Stimulated activated CD8-positive, alpha-beta memory T cell treated with anti-CD3 and anti-CD28 coated beads, Interleukin-15, amount 100 ng/mL, for 24 hours (primary cell): ENCODE measurements around the gene NFIL3.

ENCODE experiments used
- DNase-seq: peaks from one replicate; pipeline ENCODE4 v3.0.0-alpha.2; 2020; ENCODE audit warnings: low read depth

NFIL3 gene

DNA sequence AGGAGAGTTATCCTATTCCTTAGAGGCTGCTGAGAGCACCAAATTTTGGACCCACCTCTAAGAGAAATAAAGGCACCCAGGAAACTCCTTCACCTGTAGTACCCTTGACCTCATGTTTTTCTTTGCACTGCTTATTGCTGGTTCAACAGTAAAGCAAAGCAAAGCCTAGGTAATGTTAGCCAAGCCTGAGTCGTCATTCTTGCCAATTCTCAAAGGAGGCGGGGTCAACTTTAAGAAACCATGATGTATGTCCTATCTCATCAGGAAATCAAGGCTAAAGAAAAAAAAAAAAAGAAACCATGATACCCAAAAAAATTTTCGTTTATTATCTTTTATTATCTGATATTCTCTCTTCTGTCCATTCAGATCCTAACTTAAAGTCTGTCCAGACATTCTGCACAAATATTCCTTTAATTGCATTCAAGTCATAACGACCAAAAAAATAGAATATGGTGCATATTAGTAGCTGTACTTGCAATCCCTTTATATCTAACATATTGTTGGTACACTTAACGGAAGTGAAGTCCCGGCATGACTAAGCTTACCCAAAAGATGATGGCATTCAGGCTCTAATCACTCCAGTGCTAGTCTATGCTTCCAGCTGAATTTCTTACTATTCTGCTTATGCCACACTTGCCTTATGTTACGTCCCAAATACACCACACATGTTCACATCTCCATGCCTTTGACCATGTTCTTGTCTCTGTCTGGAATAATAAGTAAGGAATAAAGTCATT, 63.7 kb downstream of the NFIL3 start:
- no peak for DNase-seq

- no peak for DNase-seq
Observed at GRCh38 chr9:91359083-91359482, 64.5 kb downstream of the NFIL3 start.
